Activated CD8-positive, alpha-beta memory T cell treated with anti-CD3 and anti-CD28 coated beads for 4 hours (primary cell): ENCODE measurements around the gene IL27RA.
A peak's percentile ranks its signal among the peaks of the same experiment; 100 is the strongest.

Experiments used
- DNase-seq, 2 donors: peaks; one replicate each; pipeline ENCODE4 v3.0.0-alpha.2; 2020; ENCODE audit warnings: low read depth in 2 of 2

Gene IL27RA

DNA sequence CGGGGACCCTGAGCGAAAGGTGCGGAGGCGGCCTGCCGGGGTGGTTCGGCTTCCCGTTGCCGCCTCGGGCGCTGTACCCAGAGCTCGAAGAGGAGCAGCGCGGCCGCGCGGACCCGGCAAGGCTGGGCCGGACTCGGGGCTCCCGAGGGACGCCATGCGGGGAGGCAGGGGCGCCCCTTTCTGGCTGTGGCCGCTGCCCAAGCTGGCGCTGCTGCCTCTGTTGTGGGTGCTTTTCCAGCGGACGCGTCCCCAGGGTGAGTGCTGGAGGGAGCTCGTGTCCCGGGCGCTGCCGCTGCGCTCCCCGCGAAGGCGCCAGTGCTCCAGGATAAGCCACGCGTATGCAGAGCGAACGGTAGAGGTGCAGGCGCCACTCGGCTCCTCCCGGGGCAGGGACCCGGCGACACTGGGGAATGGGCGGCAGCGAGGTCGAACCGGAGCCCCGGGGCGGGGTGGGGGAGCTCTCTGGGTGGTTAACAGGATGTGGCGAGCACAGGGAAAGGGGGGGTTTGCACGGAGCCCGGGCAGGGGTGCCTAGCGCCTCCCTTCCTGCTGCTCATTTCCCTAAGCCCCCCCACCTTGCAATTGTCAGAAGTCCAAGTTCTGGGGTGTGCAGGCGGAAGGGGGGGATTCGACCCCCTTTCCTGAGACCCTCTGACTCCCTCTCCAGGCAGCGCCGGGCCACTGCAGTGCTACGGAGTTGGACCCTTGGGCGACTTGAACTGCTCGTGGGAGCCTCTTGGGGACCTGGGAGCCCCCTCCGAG lies at the start of gene IL27RA:
Gene IL27RA (plus strand): TSS at position 44 of the 762 bp plus-strand sequence. CDS start 111 bp downstream, at position 155.
- DNase-seq, result peak; percentile 53 to 69

GRCh38 chr19:13981988-13982501 lies 49.5 kb upstream of the IL27RA start:
- no peak for DNase-seq

DNA sequence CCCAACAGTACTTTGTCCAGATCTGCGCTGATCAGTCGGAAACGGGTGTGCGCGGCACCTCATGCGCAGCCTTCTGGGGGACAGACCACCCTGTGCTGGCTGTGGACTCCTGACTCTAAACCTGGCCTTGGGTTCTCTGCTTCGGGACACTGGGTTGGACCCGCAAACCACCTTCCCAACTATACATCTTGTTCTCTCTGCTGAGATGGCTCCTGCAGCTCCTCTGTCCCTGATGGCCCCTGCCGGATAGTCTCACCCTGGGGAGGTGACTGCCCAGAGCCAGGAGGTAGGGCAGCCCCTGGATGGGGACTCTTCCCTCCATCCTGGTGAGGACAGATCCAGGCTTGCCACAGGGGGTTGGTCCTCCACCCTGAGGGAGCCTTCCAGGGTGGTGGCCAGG lies 48.8 kb upstream of the IL27RA start:
- DNase-seq, result no peak

DNA sequence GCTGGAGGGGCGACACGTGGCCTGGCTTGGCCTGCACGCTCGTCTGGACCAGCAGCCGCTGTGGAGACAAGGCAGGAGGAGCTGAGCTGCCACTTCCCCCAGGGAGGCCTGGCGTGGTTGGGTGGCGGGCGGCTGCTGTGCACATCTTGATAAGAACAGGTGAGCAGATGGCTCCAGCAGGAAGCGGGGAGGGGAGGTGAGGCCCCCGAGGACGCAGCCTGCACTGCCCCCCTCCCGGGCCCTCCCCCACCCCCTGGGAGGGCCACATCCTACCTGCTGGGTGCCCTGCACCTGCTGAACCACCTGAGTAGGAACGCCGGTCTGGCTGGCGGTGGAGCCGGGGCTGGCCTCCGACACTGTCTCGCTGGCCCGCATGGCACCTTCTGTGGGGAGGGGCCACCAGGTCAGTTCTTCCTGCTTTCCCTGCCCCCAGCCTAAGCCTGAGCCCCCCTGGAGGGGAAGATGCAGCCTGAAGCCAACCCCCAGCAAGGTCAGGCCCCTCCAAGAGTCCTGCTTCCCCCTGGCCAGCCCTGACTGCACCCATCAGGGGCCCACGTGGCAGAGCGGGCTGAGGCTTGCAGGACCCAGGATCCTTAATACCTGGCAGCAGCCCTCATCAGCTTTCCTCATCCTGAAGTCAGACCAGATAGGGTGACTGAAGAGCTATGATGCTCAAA lies 48.2 kb upstream of the IL27RA start:
- no peak for DNase-seq

GRCh38 chr19:13984186-13984585 lies 47.4 kb upstream of the IL27RA start:
- no peak for DNase-seq

DNA sequence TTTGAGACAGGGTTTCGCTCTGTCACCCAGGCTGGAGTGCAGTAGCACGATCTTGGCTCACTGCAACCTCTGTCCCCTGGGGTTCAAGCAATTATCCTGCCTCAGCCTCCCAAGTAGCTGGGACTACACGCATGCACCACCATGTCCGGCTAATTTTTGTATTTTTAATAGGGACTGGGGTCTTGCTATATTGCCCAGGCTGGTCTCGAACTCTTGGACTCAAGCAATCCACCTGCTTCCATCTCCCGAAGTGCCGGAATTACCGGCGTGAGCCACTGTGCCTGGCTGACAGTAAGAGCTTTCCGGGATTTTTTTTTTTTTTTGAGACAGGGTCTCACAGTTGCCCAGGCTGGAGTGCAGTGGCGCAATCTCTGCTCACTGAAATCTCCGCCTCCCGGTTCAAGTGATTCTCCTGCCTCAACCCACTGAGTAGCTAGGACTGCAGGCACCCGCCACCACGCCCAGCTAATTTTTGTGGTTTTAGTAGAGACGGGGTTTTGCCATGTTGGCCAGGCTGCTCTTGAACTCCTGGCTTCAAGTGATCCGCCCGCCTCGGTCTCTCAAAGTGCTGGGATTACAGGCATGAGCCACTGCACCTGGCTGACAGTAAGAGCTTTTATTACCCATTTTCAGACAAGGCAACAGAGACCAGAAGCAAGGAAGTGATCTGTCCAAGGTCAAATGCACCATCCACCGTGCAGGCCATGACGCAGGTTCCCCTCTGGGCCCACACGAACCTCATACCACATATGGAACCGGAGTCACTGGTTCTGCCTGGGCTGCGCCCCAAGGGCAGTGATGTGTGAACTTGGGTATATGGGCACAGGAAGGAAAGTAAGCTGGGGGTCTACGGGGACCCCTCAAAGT lies 46.5 kb upstream of the IL27RA start:
- DNase-seq, result no peak

- DNase-seq, result no peak
These were observed 45.7 kb upstream of the IL27RA start for GRCh38 chr19:13985771-13986347.

- DNase-seq, result peak; percentile 97 to 98
These were observed 45.1 kb upstream of the IL27RA start for GRCh38 chr19:13986348-13986904.

DNA sequence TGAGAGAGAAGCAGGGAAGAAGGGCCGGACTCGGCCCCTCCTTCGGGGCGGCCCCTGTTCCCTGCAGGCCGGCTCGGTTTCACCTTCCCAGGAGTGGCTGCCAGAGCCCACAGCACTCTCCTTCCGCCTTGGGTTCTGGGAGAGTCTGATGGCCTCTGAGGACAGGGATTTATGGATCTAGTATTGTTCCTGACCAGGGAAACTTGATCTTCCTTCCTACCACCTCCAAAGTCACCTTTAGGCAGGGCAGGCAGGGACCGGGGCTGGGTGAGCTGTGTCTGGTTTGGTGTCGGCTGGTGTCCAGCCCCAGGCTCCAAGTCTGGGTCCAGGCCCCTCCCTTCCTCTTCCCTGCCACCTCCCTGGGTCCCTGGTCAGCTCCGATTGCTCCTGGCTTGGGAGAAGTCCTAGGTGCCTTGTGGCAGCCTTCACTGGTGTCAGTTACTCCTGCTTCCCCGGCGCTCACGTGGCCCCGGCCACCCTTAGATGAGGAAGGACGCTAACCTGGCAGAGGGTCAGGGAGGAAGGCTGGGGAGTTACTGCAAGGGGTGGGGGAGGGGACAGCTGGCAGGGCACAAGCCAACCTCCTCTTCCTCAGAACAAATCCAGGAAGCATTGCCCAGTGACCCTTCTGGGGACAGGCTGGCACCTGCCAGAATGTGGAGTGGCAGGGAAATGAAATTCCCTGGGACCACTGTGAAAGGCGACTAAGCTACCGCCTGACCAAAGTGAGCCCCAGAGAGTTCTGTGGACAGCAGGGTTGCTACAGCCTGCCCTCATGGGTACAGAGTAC lies 44.3 kb upstream of the IL27RA start:
- no peak for DNase-seq

- no peak for DNase-seq
These were observed 42.1 kb upstream of the IL27RA start for GRCh38 chr19:13989487-13989886.

DNA sequence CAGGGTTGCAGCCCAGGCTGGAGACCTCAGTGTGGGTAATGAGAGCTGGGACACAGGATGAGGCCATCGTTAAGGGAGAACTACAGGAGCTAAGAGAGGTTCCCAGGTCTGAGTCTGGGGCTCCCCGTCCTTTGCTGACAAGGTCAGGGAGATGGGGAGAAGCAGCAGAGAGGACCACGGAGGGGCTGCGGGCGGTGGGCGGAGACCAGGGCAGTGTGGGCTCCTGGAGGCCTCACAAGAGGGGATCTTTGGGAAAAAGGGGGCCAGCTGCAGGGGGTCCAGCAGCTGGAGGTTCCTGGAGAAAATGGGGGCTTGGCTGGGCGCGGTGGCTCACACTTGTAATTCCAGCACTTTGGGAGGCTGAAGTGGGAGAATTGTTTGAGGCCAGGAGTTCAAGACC lies 41.5 kb upstream of the IL27RA start:
- no peak for DNase-seq

- DNase-seq, result no peak
These were observed 39.5 kb upstream of the IL27RA start for GRCh38 chr19:13992025-13992424.

GRCh38 chr19:13993590-13994300 lies 37.8 kb upstream of the IL27RA start:
- no peak for DNase-seq

DNA sequence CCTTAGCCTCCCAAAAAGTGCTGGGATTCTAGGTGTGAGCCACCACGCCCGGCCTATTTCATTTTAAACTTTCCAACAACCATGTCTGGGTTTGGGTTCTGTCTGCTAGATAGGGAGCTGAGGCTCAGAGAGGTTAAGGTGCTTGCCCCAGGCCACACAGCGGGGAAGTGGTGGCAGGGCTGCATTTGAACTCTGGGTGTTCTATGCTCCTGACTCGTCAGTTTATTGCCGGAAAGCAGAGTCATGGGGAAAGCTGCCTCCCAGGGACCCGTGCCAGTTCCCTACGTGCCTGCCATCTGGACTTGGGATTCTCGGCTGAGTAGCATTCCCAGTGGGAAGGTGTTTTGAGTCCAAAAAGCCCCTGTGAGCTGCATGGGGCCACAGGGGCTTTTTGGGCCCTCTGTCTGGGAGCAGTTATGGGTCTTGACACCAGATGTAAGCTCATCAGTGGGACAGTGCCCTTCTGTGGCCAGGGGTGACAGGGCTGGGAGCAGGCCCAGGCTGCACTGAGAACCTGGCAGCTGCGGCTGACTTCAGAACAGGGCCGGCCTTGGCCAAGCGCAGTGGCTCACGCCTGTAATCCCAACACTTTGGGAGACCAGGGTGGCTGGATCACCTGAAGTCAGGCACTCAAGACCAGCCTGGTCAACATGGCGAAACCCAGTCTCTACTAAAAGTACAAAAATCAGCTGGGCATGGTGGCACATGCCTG lies 36.4 kb upstream of the IL27RA start:
- DNase-seq, result no peak

DNA sequence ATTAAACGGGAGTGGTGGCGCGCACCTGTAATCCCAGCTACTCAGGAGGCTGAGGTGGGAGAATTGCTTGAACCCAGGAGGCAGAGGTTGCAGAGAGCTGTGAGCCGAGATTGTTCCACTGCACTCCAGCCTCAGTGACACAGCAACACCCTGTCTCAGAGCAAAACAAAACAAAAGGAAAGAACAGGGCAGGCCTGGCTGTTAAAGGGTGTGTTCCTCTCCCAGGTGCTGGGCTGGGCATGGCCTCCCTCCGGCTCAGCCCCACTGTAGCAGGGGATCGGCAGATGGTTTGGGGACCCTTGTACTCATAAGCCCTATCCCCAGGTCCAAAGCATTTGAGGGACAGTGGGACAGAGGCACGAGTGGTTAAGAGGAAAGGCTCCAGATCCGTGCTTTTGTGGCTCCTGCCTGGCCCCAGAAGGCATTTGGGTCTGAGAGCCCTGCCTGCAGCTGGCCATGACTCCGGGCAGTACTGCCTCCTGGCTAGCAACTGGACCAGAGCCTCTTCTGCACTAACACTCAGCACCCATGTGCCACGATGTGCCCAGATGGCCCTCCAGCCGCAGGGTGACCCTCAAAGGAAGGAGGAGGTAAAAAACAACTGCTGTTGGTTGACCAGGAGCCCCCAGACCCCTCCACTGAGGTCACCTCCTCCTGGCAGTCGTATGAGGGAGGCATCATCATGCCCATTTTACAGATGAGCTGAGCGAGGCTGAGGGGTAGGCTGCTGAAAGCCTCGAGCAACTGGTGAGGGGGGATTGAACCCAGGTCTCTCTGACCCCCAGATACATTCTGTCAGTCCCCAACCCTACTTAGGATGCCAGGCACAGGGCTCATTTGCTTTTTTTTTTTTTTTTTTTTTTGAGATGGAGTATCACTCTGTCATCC lies 35.4 kb upstream of the IL27RA start:
- no peak for DNase-seq

GRCh38 chr19:13996928-13997630 lies 34.5 kb upstream of the IL27RA start:
- no peak for DNase-seq

DNA sequence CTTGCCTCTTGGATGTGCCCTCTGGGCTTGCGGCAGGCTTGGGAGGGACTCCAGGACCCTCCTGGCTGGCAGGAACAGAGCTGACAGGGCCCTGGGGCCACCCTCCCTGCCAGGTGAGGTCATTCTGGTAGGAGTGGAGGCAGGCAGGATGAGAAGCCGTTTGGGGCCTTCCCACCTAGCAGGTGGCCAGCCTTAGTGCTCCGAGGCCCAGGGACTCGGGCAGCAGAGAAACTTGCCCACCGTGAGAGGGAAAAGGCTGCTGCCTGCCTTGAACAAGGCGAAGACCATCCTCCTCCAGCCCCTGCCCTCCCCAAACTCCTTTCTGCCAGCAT lies 34.0 kb upstream of the IL27RA start:
- DNase-seq, result no peak

- no peak for DNase-seq
These were observed 33.1 kb upstream of the IL27RA start for GRCh38 chr19:13998426-13998825.
